GM19372 (cell line): ENCODE measurements around the gene RDH5.

Experiments
- ATAC-seq: cut with Tn5 transposase; IDR thresholded peaks from one replicate; pipeline ENCODE4 v1.9.1; 2021; ENCODE audit warnings: mild to moderate bottlenecking, low read depth, moderate library complexity; ENCODE audit not compliant: unreplicated experiment

Gene RDH5

GRCh38 chr12:55711786-55712553 lies 8.2 kb upstream of the RDH5 start:
- ATAC-seq, result no peak

GRCh38 chr12:55712700-55713415 lies 7.3 kb upstream of the RDH5 start:
- no peak for ATAC-seq

GRCh38 chr12:55713721-55714120 lies 6.5 kb upstream of the RDH5 start:
- ATAC-seq, result no peak

- ATAC-seq, result no peak
Observed at GRCh38 chr12:55715169-55715764, 4.9 kb upstream of the RDH5 start.

GRCh38 chr12:55715833-55716581 lies 4.2 kb upstream of the RDH5 start, which contains the start of gene BLOC1S1:
Gene BLOC1S1, plus strand, starts transcription at chr12:55716046. Its CDS starts 6 bp downstream, at chr12:55716052.
- ATAC-seq, result peak; percentile 92

- peak; percentile 27 for ATAC-seq
Observed at GRCh38 chr12:55716582-55716957, 3.6 kb upstream of the RDH5 start.

GRCh38 chr12:55717011-55718007 lies 2.9 kb upstream of the RDH5 start:
- ATAC-seq, result no peak

GRCh38 chr12:55718015-55718414 lies 2.2 kb upstream of the RDH5 start:
- no peak for ATAC-seq

- no peak for ATAC-seq
Observed at GRCh38 chr12:55718624-55719275, 1.4 kb upstream of the RDH5 start.

- no peak for ATAC-seq
Observed at GRCh38 chr12:55719371-55719770, 822 bp upstream of the RDH5 start.

GRCh38 chr12:55720894-55721444 lies 776 bp downstream of the RDH5 start:
- ATAC-seq, result no peak

- ATAC-seq, result no peak
Observed at GRCh38 chr12:55721601-55722213, 1.5 kb downstream of the RDH5 start.

- ATAC-seq, result no peak
Observed at GRCh38 chr12:55722948-55723347, 2.8 kb downstream of the RDH5 start.

- ATAC-seq, result no peak
Observed at GRCh38 chr12:55723516-55724225, 3.5 kb downstream of the RDH5 start.

- no peak for ATAC-seq
Observed at GRCh38 chr12:55724226-55724939, 4.2 kb downstream of the RDH5 start.

GRCh38 chr12:55724940-55725309 lies 4.7 kb downstream of the RDH5 start:
- ATAC-seq, result no peak

GRCh38 chr12:55725556-55725955 lies 5.4 kb downstream of the RDH5 start:
- no peak for ATAC-seq
